ENCODE measurements around the gene PDE3A.

GRCh38 chr12:20390846-20391245, 22.5 kb downstream of the PDE3A start:
- no peak for TF ChIP-seq POLR2A (IDR thresholded peaks at IDR 0.05)
- TF ChIP-seq, protein P1, sequence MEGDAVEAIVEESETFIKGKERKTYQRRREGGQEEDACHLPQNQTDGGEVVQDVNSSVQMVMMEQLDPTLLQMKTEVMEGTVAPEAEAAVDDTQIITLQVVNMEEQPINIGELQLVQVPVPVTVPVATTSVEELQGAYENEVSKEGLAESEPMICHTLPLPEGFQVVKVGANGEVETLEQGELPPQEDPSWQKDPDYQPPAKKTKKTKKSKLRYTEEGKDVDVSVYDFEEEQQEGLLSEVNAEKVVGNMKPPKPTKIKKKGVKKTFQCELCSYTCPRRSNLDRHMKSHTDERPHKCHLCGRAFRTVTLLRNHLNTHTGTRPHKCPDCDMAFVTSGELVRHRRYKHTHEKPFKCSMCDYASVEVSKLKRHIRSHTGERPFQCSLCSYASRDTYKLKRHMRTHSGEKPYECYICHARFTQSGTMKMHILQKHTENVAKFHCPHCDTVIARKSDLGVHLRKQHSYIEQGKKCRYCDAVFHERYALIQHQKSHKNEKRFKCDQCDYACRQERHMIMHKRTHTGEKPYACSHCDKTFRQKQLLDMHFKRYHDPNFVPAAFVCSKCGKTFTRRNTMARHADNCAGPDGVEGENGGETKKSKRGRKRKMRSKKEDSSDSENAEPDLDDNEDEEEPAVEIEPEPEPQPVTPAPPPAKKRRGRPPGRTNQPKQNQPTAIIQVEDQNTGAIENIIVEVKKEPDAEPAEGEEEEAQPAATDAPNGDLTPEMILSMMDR (IDR thresholded peaks at IDR 0.05 in 4 of 5, conservative IDR thresholded peaks at IDR 0.05 in 1 of 5): no peak

Data from gastrocnemius medialis (tissue), 4 donors.